GM18505 (cell line): ENCODE measurements around the gene TMEM154.

ENCODE experiments used
- ATAC-seq: cut with Tn5 transposase; IDR thresholded peaks from one replicate; pipeline ENCODE4 v1.9.1; 2021; ENCODE audit not compliant: unreplicated experiment
- POLR2A ChIP-seq: IDR thresholded peaks from 4 replicates; pipeline ENCODE4 v1.6.1; 2011; ENCODE audit warnings: borderline replicate concordance; ENCODE audit not compliant: insufficient read depth, insufficient read length; ENCODE audit errors: extremely low read depth

Gene TMEM154

GRCh38 chr4:152571770-152572169, 108.0 kb downstream of the TMEM154 start:
- no peak for ATAC-seq
- TF ChIP-seq POLR2A = no peak

DNA sequence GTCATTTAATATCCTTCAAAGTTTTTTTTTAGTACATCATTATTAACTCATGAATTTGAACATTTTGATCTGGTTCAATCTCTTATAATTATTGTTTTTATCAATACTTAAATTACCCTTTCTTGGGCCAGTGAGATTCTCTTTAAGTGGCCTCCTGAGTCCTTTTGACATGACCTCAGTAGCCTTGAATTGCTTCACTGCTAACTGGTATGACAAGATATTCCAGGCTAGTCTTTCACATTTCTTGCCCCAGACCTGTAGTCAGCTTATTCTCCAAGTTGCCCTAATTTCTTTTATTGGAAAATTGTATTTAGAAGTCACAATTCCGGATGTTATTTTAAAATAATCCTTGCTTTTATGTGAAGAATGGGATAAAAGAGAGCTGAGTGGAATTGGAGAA, 108.5 kb downstream of the TMEM154 start:
- ATAC-seq = no peak
- TF ChIP-seq POLR2A = no peak
